Smooth muscle cell (in vitro differentiated cells): Measurements from ENCODE around the gene RERE. TPM values are rescaled to one million over a fixed set of nuclear protein-coding genes. Genes with fewer than 3 reads are reported as not detected.

Experiments
- DNase-seq: peaks from one replicate; lab custom pipeline; 2025; ENCODE audit not compliant: unreplicated experiment; lab: John Stamatoyannopoulos, UW
- H2AFZ ChIP-seq: fragments of 200-600 bp; sonication (generic); 2 replicates; pipeline ENCODE4 v1.6.0; 2016; ENCODE audit warnings: antibody characterized with exemption, low read depth, mild to moderate bottlenecking
- H3F3A ChIP-seq: fragments of 200-600 bp; sonication (generic); 2 replicates; pipeline ENCODE4 v1.6.0; 2017; ENCODE audit warnings: antibody characterized with exemption, low read depth
- H3K27ac ChIP-seq: fragments of 200-600 bp; sonication (generic); 2 replicates; pipeline ENCODE4 v1.5.1; 2016; ENCODE audit warnings: low read depth, mild to moderate bottlenecking
- H3K27me3 ChIP-seq: fragments of 200-600 bp; sonication (generic); 2 replicates; pipeline ENCODE4 v1.6.1; 2016; ENCODE audit warnings: low read depth, mild to moderate bottlenecking
- H3K36me3 ChIP-seq: fragments of 200-600 bp; sonication (generic); 2 replicates; pipeline ENCODE4 v1.5.1; 2016; ENCODE audit warnings: low read depth
- H3K4me1 ChIP-seq: fragments of 200-600 bp; sonication (generic); 2 replicates; pipeline ENCODE4 v1.5.1; 2016; ENCODE audit warnings: low read depth
- H3K4me2 ChIP-seq: fragments of 200-600 bp; sonication (generic); 2 replicates; pipeline ENCODE4 v1.6.0; 2016; ENCODE audit warnings: mild to moderate bottlenecking
- H3K4me3 ChIP-seq: fragments of 200-600 bp; sonication (generic); 2 replicates; pipeline ENCODE4 v1.5.1; 2016; ENCODE audit warnings: mild to moderate bottlenecking
- H3K79me2 ChIP-seq: fragments of 200-600 bp; sonication (generic); 2 replicates; pipeline ENCODE4 v1.6.0; 2016; ENCODE audit warnings: low read depth, mild to moderate bottlenecking
- H3K9ac ChIP-seq: fragments of 200-600 bp; sonication (generic); 2 replicates; pipeline ENCODE4 v1.6.0; 2016; ENCODE audit warnings: low read depth
- H3K9me3 ChIP-seq: fragments of 200-600 bp; sonication (generic); replicated peaks from 2 replicates; pipeline ENCODE4 v1.5.1; 2016; ENCODE audit warnings: low read depth
- H4K20me1 ChIP-seq: fragments of 200-600 bp; sonication (generic); 2 replicates; pipeline ENCODE4 v1.6.0; 2016; ENCODE audit warnings: low read depth
- CTCF ChIP-seq: fragments of 200-600 bp; sonication (generic); IDR thresholded peaks from 2 replicates; pipeline ENCODE4 v1.5.1; 2017; ENCODE audit warnings: borderline replicate concordance, mild to moderate bottlenecking, antibody characterized with exemption; ENCODE audit not compliant: insufficient read depth, poor library complexity, severe bottlenecking
- WGBS: methylation state at CpG from one replicate; pipeline ENCODE4 v1.1.7; 2016; ENCODE audit warnings: low lambda C conversion rate; 5-methylcytosine and 5-hydroxymethylcytosine counted together
- polyA plus RNA-seq: library from polyadenylated mRNA; unstranded; fragments of >200 nt; fragmentation: Nextera tagmentation; extraction: Ambion mirVana; gene quantifications from 2 replicates; pipeline ENCODE4 v1.2.1, GENCODE V29; 2016
- total RNA-seq: library from RNA; depleted of rRNA; stranded (reverse); fragments of >200 nt; gene quantifications from 2 replicates; pipeline ENCODE4 v1.2.3, GENCODE V29; 2014

Gene RERE
- total and polyA plus RNA-seq, 2 experiments from 2014 or later = 45.6 to 59.2 TPM

- DNase-seq = no peak
- Histone ChIP-seq H3K4me2 (no peak overlapping the region), H3K79me2 (no peaks in the 10 kb centered on the region), H3F3A (no peaks in the 10 kb centered on the region), H4K20me1 (no peaks in the 10 kb centered on the region), H3K4me3 (no peak overlapping the region), H3K4me1 (no peaks in the 10 kb centered on the region), H3K36me3 (no peaks in the 10 kb centered on the region), H2AFZ (no peak overlapping the region), H3K27ac (no peak overlapping the region), H3K27me3 (no peaks in the 10 kb centered on the region), H3K9ac (no peak overlapping the region), H3K9me3 (no peaks in the 10 kb centered on the region)
- WGBS = 92% methylated on average over 21 of the region's 21 CpGs
- no peak for TF ChIP-seq CTCF
These were observed 28.0 kb upstream of the RERE start for GRCh38 chr1:8845104-8846097.

- Histone ChIP-seq H2AFZ (no peak overlapping the region), H3K9ac (no peak overlapping the region), H3K4me3 (no peak overlapping the region), H3K79me2 (no peaks in the 10 kb centered on the region), H3F3A (no peaks in the 10 kb centered on the region), H3K36me3 (no peaks in the 10 kb centered on the region), H3K9me3 (no peaks in the 10 kb centered on the region), H3K27me3 (no peaks in the 10 kb centered on the region), H3K4me1 (no peaks in the 10 kb centered on the region), H3K27ac (no peak overlapping the region), H3K4me2 (no peak overlapping the region), H4K20me1 (no peaks in the 10 kb centered on the region)
- no peak for DNase-seq
- WGBS = 49% methylated on average over 7 of the region's 7 CpGs
- TF ChIP-seq CTCF = no peak
These were observed 27.1 kb upstream of the RERE start for GRCh38 chr1:8844501-8845006.

- no peak for DNase-seq
- no peak for TF ChIP-seq CTCF
- WGBS = 89% methylated on average over 3 of the region's 3 CpGs
These were observed 24.0 kb upstream of the RERE start for GRCh38 chr1:8841395-8841794.

More at GRCh38 chr1:8841395-8841794, 24.0 kb upstream of the RERE start:
- no peak overlapping the region for H2AFZ ChIP-seq
- H3K4me3 ChIP-seq = no peak overlapping the region
- no peak overlapping the region for H3K4me2 ChIP-seq
- H3K36me3 ChIP-seq = no peaks in the 10 kb centered on the region
- H3K9me3 ChIP-seq = no peaks in the 10 kb centered on the region
- no peak overlapping the region for H3K9ac ChIP-seq
- no peaks in the 10 kb centered on the region for H3K4me1 ChIP-seq
- no peak overlapping the region for H3K27ac ChIP-seq
- no peaks in the 10 kb centered on the region for H3F3A ChIP-seq
- H4K20me1 ChIP-seq = no peaks in the 10 kb centered on the region
- H3K79me2 ChIP-seq = no peaks in the 10 kb centered on the region
- H3K27me3 ChIP-seq = no peaks in the 10 kb centered on the region
